Panc1 (cell line): ENCODE data around the gene GPHN. TPM values are rescaled to one million over a fixed set of nuclear protein-coding genes. Genes with fewer than 3 reads are reported as not detected.

ENCODE experiments used
- ATAC-seq: fragments of 200-7000 bp; cut with Tn5 transposase; 2 replicates; pipeline ENCODE4 v1.9.1; 2020; ENCODE audit warnings: mild to moderate bottlenecking, moderate library complexity
- BruUV-seq: library from RNA; stranded (reverse); fragments of 400-500 nt; replicated peaks from 2 replicates; lab custom pipeline; 2021; lab: Mats Ljungman, UMichigan
- CTCF ChIA-PET: fragments of 300-600 bp; sonication (Branson Sonifier 250); formaldehyde crosslinking; loops from one replicate; lab custom pipeline; 2022; ENCODE audit warnings: antibody characterized with exemption; lab: Charles Lee
- POLR2A ChIA-PET: fragments of 300-600 bp; sonication (Branson Sonifier 250); formaldehyde crosslinking; loops from one replicate; lab custom pipeline; 2022; ENCODE audit warnings: antibody characterized with exemption; lab: Charles Lee
- DNase-seq: peaks from one replicate; pipeline ENCODE4 v3.0.0-alpha.2; 2010; ENCODE audit warnings: low read depth, low spot score
- H3K27ac ChIP-seq: 2 replicates; pipeline ENCODE4 v1.5.1; 2011; ENCODE audit warnings: mild to moderate bottlenecking, low read length, inconsistent platforms
- H3K27me3 ChIP-seq: fragments of 200-500 bp; sonication (Bioruptor generic); 2 replicates; pipeline ENCODE4 v1.6.0; 2014; ENCODE audit warnings: low read length, inconsistent platforms; ENCODE audit not compliant: control insufficient read depth, insufficient read depth
- H3K36me3 ChIP-seq: fragments of 200-500 bp; sonication (Bioruptor generic); 2 replicates; pipeline ENCODE4 v1.5.1; 2014; ENCODE audit warnings: inconsistent platforms, mild to moderate bottlenecking, low read length, moderate library complexity; ENCODE audit not compliant: control insufficient read depth, insufficient read depth
- H3K4me1 ChIP-seq: 2 replicates; pipeline ENCODE4 v1.5.1; 2011; ENCODE audit warnings: inconsistent platforms, mild to moderate bottlenecking, low read length, moderate library complexity; ENCODE audit not compliant: control insufficient read depth, insufficient read depth
- H3K4me3 ChIP-seq, 2 experiments: 2 replicates each; pipeline ENCODE4 v1.5.1; 2011 to 2012; ENCODE audit warnings: low read depth in 2 of 2, low read length in 2 of 2, mild to moderate bottlenecking in 2 of 2, inconsistent platforms in 1 of 2, moderate library complexity in 1 of 2
- H3K9me3 ChIP-seq: fragments of 200-500 bp; sonication (Bioruptor generic); 2 replicates; pipeline ENCODE4 v1.5.1; 2014; ENCODE audit warnings: low read depth, mild to moderate bottlenecking, inconsistent platforms, low read length, moderate library complexity; ENCODE audit not compliant: control insufficient read depth, insufficient read depth
- CTCF ChIP-seq: fragments of 450-650 bp; IDR thresholded peaks from 2 replicates; pipeline ENCODE4 v1.5.1; 2017; ENCODE audit warnings: mild to moderate bottlenecking
- POLR2AphosphoS5 ChIP-seq: IDR thresholded peaks from 2 replicates; pipeline ENCODE4 v1.6.1; 2012; ENCODE audit warnings: mild to moderate bottlenecking, low read depth, low read length, moderate library complexity
- SIN3A ChIP-seq: IDR thresholded peaks from 2 replicates; pipeline ENCODE4 v1.6.1; 2012; ENCODE audit warnings: low read depth, mild to moderate bottlenecking, low read length, moderate library complexity, borderline replicate concordance; ENCODE audit not compliant: insufficient read depth
- TCF7L2 ChIP-seq: IDR thresholded peaks from 2 replicates; pipeline ENCODE4 v1.6.1; 2011; ENCODE audit warnings: mild to moderate bottlenecking, low read depth, low read length, inconsistent platforms
- in situ Hi-C: cut with HindIII; loops from 2 replicates; pipeline ENCODE4 v1.10.0; 2016; ENCODE audit warnings: low sequenced_read_pairs, low pct_unique_long_range_greater_than_20kb
- intact Hi-C: fragments of 100-400 bp; cut with micrococcal nuclease; formaldehyde crosslinking; loops from one replicate; pipeline ENCODE4 v1.10.0; 2022; ENCODE audit not compliant: unreplicated experiment
- total RNA-seq: library from RNA; stranded (reverse); gene quantifications from one replicate; pipeline ENCODE4 v1.2.1, GENCODE V29; 2021; ENCODE audit not compliant: unreplicated experiment
- TF ChIP-seq, protein P1 (sequence below), 2 experiments: IDR thresholded peaks; 2 replicates each; pipeline ENCODE4 v1.6.1; 2011 to 2012; ENCODE audit warnings: low read depth in 2 of 2, control low read depth in 1 of 2, low read length in 1 of 2, mild to moderate bottlenecking in 1 of 2, moderate library complexity in 1 of 2; ENCODE audit not compliant: insufficient read depth in 1 of 2

GPHN gene
- total RNA-seq, 1 experiment from 2014 or later: 26.6 TPM

DNA sequence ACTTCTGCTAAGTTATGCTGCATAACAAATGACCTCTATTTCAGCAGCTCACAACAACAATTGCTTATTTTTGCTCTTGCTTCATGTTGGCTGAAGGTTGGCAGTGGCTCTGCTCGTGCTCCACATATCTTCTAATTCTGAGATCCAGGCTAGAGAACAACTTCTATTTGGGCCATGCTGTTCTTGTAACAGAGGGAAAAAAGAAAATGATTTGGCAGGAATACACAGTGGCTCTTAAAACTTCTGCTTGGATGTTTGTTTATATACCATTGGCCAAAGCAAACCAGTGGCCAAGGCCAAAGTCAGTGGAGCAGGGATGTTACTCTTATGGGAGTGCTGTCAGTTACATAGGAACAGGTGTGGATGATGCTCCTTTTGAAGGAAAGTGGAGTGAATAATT is 32.1 kb downstream of the GPHN start:
- in situ Hi-C loops (no loop called here), intact Hi-C loops (no loop called here)
- Histone ChIP-seq H3K9me3 (no peaks in the 10 kb centered on the region), H3K27ac (no peak overlapping the region), H3K27me3 (no peaks in the 10 kb centered on the region), H3K4me1 (no peaks in the 10 kb centered on the region; the same call in 1 of the 2 replicates), H3K4me3 (no peak overlapping the region), H3K36me3 (no peaks in the 10 kb centered on the region)
- CTCF ChIA-PET: no interaction called here
- TF ChIP-seq, protein P1, sequence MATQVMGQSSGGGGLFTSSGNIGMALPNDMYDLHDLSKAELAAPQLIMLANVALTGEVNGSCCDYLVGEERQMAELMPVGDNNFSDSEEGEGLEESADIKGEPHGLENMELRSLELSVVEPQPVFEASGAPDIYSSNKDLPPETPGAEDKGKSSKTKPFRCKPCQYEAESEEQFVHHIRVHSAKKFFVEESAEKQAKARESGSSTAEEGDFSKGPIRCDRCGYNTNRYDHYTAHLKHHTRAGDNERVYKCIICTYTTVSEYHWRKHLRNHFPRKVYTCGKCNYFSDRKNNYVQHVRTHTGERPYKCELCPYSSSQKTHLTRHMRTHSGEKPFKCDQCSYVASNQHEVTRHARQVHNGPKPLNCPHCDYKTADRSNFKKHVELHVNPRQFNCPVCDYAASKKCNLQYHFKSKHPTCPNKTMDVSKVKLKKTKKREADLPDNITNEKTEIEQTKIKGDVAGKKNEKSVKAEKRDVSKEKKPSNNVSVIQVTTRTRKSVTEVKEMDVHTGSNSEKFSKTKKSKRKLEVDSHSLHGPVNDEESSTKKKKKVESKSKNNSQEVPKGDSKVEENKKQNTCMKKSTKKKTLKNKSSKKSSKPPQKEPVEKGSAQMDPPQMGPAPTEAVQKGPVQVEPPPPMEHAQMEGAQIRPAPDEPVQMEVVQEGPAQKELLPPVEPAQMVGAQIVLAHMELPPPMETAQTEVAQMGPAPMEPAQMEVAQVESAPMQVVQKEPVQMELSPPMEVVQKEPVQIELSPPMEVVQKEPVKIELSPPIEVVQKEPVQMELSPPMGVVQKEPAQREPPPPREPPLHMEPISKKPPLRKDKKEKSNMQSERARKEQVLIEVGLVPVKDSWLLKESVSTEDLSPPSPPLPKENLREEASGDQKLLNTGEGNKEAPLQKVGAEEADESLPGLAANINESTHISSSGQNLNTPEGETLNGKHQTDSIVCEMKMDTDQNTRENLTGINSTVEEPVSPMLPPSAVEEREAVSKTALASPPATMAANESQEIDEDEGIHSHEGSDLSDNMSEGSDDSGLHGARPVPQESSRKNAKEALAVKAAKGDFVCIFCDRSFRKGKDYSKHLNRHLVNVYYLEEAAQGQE (IDR thresholded peaks at IDR 0.05; ENCODE audit: insufficient read depth in 1 of 2, low read depth in 2 of 2, low read length in 1 of 2): no peak
- TF ChIP-seq TCF7L2: no peak
- no peak for TF ChIP-seq CTCF
- no peak for TF ChIP-seq SIN3A
- no peak for TF ChIP-seq POLR2AphosphoS5
- POLR2A ChIA-PET: no interaction called here
- no peak for ATAC-seq
- no peak for DNase-seq
- BruUV-seq: no TSS peak

- CTCF ChIA-PET: no interaction called here
- no peak for DNase-seq
Measured at GRCh38 chr14:66541627-66542026, 33.7 kb downstream of the GPHN start.

More at GRCh38 chr14:66541627-66542026, 33.7 kb downstream of the GPHN start:
- in situ Hi-C loops: no loop called here
- ATAC-seq: no peak
- POLR2A ChIA-PET: interaction anchor here (0.6 kb wide), 1 partner anchor 38 kb away, joined by 4 read pairs; no protein-coding TSS in a partner anchor
- TSS peak; percentile 46 for BruUV-seq
- H3K27ac ChIP-seq: no peak overlapping the region
- no peaks in the 10 kb centered on the region for H3K9me3 ChIP-seq
- H3K27me3 ChIP-seq: no peaks in the 10 kb centered on the region
- H3K4me1 ChIP-seq: no peaks in the 10 kb centered on the region; the same call in 1 of the 2 replicates
- intact Hi-C loops: no loop called here
- no peaks in the 10 kb centered on the region for H3K36me3 ChIP-seq
- TF ChIP-seq CTCF (no peak), SIN3A (no peak), POLR2AphosphoS5 (no peak)
- TF ChIP-seq, protein P1 (IDR thresholded peaks at IDR 0.05; ENCODE audit: insufficient read depth in 1 of 2, low read depth in 2 of 2, low read length in 1 of 2): peak in 1 of 2 experiments; percentile 54; a peak in 2 of 4 replicates
- no peak overlapping the region for H3K4me3 ChIP-seq
